ENCODE measurements around the gene TGFB1.

GRCh38 chr19:41401483-41401882 lies 47.8 kb upstream of the TGFB1 start:
- TF ChIP-seq POLR2A (IDR thresholded peaks at IDR 0.05; ENCODE audit: low read length) (no peak), GATA1 (IDR thresholded peaks at IDR 0.05; ENCODE audit: low read depth, low read length) (no peak)
